Common myeloid progenitor, CD34-positive (primary cell): ENCODE measurements around the gene TCF12.
"Not testable (repeated sequence)": the region's sequence is repeated elsewhere in the genome, so short reads cannot be mapped to it uniquely, and the experiment has no call there.

Experiments used
- CTCF ChIA-PET: fragments of 350-600 bp; sonication (Branson Sonifier 250); formaldehyde crosslinking; loops from one replicate; lab custom pipeline; 2021; ENCODE audit warnings: antibody characterized with exemption; lab: Charles Lee
- POLR2A ChIA-PET: fragments of 350-600 bp; sonication (Branson Sonifier 250); formaldehyde crosslinking; loops from one replicate; lab custom pipeline; 2021; ENCODE audit warnings: antibody characterized with exemption; lab: Charles Lee
- DNase-seq, 3 donors: peaks; one replicate each; pipeline versions ENCODE4 v3.0.0 to v3.0.0-alpha.2; 2013
- H3K27ac ChIP-seq, 2 experiments: 1 replicate in 1 of 2; 2 replicates in 1 of 2; pipeline ENCODE4 v1.7.0; 2013; ENCODE audit warnings: inconsistent platforms in 2 of 2, low read length in 2 of 2, mild to moderate bottlenecking in 2 of 2, low read depth in 1 of 2, moderate library complexity in 1 of 2; ENCODE audit not compliant: severe bottlenecking in 2 of 2, insufficient read depth in 1 of 2, poor library complexity in 1 of 2
- H3K27me3 ChIP-seq, 5 experiments: replicated peaks in 2 of 5; 1 replicate in 3 of 5; 2 replicates in 2 of 5; pipeline versions ENCODE4 v1.6.1 to v1.7.0; 2013; ENCODE audit warnings: low read length in 4 of 5, mild to moderate bottlenecking in 2 of 5, moderate library complexity in 2 of 5, inconsistent platforms in 1 of 5; ENCODE audit not compliant: insufficient read depth in 5 of 5, control insufficient read depth in 4 of 5
- H3K36me3 ChIP-seq, 4 experiments: 1 replicate in 2 of 4; 2 replicates in 2 of 4; pipeline versions ENCODE4 v1.6.1 to v1.7.0; 2013; ENCODE audit warnings: low read length in 3 of 4, control low read depth in 1 of 4, mild to moderate bottlenecking in 1 of 4; ENCODE audit not compliant: control insufficient read depth in 4 of 4, insufficient read depth in 4 of 4
- H3K4me1 ChIP-seq, 4 experiments: 1 replicate in 3 of 4; 2 replicates in 1 of 4; pipeline versions ENCODE4 v1.6.1 to v1.7.1; 2013; ENCODE audit warnings: low read length in 3 of 4, mild to moderate bottlenecking in 3 of 4, control low read depth in 1 of 4, inconsistent platforms in 1 of 4, moderate library complexity in 1 of 4; ENCODE audit not compliant: control insufficient read depth in 4 of 4, insufficient read depth in 4 of 4; ENCODE audit errors: control extremely low read depth in 1 of 4
- H3K4me3 ChIP-seq, 7 experiments: 1 replicate in 4 of 7; 2 replicates in 3 of 7; pipeline versions ENCODE4 v1.5.1 to v1.7.0; 2013; ENCODE audit warnings: mild to moderate bottlenecking in 7 of 7, low read length in 6 of 7, moderate library complexity in 6 of 7, inconsistent platforms in 2 of 7, low read depth in 2 of 7, control low read depth in 1 of 7; ENCODE audit not compliant: insufficient read depth in 4 of 7, control insufficient read depth in 1 of 7; ENCODE audit errors: extremely low read depth in 1 of 7
- H3K9me3 ChIP-seq, 5 experiments: 1 replicate in 4 of 5; 2 replicates in 1 of 5; pipeline versions ENCODE4 v1.6.1 to v1.7.1; 2013; ENCODE audit warnings: low read length in 4 of 5, mild to moderate bottlenecking in 2 of 5, inconsistent platforms in 1 of 5, low read depth in 1 of 5, moderate library complexity in 1 of 5; ENCODE audit not compliant: control insufficient read depth in 4 of 5, insufficient read depth in 2 of 5; ENCODE audit errors: control extremely low read depth in 1 of 5
- WGBS: methylation state at CpG from one replicate; pipeline ENCODE4 v1.1.5; 2013; ENCODE audit not compliant: insufficient coverage; 5-methylcytosine and 5-hydroxymethylcytosine counted together

The TCF12 gene

DNA sequence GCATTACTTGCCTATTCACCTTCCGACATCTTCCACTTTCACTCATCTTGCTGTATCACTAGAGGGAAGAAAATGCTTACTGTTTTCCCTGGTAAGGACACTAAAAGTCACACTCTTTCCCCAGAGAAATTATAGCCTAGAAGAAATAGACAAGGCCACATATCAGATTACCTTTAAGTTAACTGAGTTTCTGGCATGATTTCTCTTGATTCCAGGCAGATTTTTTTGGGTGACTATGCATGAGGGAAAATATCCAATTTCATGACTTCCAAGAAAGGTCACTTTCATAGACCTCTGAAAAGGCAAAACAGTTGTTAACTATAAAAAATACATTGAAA is 30.3 kb downstream of the TCF12 start:
- POLR2A ChIA-PET = no interaction called here
- WGBS = 100% methylated on average over 1 of the region's 1 CpG
- CTCF ChIA-PET = no interaction called here

DNA sequence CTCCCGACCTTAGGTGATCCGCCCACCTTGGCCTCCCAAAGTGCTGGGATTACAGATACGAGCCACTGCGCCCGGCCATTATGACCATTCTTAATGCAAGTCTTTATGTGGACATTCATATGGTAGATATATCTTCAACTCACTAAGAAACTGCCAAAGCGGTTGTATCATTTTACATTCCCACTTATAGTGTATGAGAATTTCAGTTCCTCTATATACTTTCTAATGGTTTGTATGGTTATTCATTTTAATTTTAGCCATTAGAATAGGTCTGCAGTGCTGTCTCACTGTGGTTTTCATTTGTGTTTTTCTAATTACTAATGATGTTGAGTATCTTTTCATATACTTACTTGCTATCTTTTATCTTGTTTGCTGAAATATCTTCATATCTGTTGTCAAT is 32.5 kb downstream of the TCF12 start:
- peaks cover 0 to 19% (median under 1%) of the 10 kb centered on the region in 5 experiments for H3K9me3 ChIP-seq
- no peaks in the 10 kb centered on the region for H3K27me3 ChIP-seq
- ChIA-PET POLR2A (no interaction called here), CTCF (interaction anchor here (0.6 kb wide), 1 partner anchor 459 kb away, joined by 4 read pairs; no protein-coding TSS in a partner anchor)
- H3K27ac ChIP-seq = no peak overlapping the region
- no peak for DNase-seq
- H3K4me1 ChIP-seq = peaks cover 0 to 4% (median 2%) of the 10 kb centered on the region in 4 experiments
- WGBS = no CpG with 5 or more reads among the region's 6 CpGs
- H3K36me3 ChIP-seq = peaks cover 3 to 13% (median 6%) of the 10 kb centered on the region in 4 experiments
- H3K4me3 ChIP-seq = no peak overlapping the region

More for the DNA sequence above, 30.3 kb downstream of the TCF12 start:
- H3K27ac ChIP-seq = no peak overlapping the region
- H3K4me1 ChIP-seq = peaks cover 0 to 4% (median 2%) of the 10 kb centered on the region in 4 experiments
- H3K36me3 ChIP-seq = peaks cover 4 to 19% (median 6%) of the 10 kb centered on the region in 4 experiments
- H3K27me3 ChIP-seq = no peaks in the 10 kb centered on the region
- no peak overlapping the region for H3K4me3 ChIP-seq
- H3K9me3 ChIP-seq = peaks cover 2 to 23% (median 4%) of the 10 kb centered on the region in 5 experiments
- DNase-seq = no peak

DNA sequence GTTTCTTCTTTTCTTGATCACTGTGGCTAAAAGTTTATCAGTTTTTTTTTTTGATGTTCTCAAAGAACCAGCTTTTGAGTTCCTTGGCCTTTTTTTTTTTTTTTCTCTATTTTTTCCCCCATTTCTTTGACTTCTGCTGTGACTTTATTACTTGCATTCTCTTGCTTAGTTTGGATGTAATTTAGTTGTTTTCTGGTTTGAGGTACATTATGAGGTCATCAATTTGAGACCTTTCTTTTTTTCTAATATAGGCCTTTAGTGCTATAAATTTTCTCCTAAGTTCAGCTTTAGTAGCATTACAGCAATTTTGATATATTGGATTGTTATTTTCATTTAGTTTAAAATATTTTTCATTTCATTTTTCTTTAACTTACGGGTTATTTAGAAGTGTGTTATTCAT is 35.3 kb downstream of the TCF12 start:
- Histone ChIP-seq H3K27ac (no peak overlapping the region), H3K27me3 (no peaks in the 10 kb centered on the region), H3K36me3 (peaks cover 0 to 11% (median 6%) of the 10 kb centered on the region in 4 experiments), H3K4me1 (peaks cover 0 to 4% (median 1%) of the 10 kb centered on the region in 4 experiments), H3K4me3 (no peak overlapping the region), H3K9me3 (peaks cover 0 to 24% (median 3%) of the 10 kb centered on the region in 5 experiments)
- CTCF ChIA-PET = interaction anchor here (1.2 kb wide), 1 partner anchor 12 kb away, joined by 4 read pairs; no protein-coding TSS in a partner anchor
- POLR2A ChIA-PET = interaction anchor here (0.6 kb wide), 1 partner anchor 223 kb away, joined by 6 read pairs; no protein-coding TSS in a partner anchor
- WGBS = no CpG with 5 or more reads among the region's 1 CpG
- DNase-seq = no peak

DNA sequence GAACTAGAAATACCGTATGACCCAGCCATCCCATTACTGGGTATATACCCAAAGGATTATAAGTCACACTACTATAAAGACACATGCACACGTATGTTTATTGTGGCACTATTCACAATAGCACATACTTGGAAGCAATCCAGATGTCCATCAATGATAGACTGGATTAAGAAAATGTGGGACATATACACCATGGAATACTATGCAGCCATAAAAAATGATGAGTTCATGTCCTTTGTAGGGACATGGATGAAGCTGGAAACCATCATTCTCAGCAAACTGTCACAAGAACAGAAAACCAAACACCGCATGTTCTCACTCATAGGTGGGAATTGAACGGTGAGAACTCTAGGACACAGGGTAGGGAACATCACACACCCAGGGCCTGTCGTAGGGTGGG is 36.6 kb downstream of the TCF12 start:
- H3K27ac ChIP-seq, H3K4me3 ChIP-seq, CTCF ChIA-PET, DNase-seq, H3K4me1 ChIP-seq, H3K27me3 ChIP-seq, POLR2A ChIA-PET: not testable (repeated sequence)
- no CpG with 5 or more reads among the region's 5 CpGs for WGBS
- H3K36me3 ChIP-seq = peaks cover 0 to 11% (median 6%) of the 10 kb centered on the region in 4 experiments
- peaks cover 0 to 24% (median 3%) of the 10 kb centered on the region in 5 experiments for H3K9me3 ChIP-seq

DNA sequence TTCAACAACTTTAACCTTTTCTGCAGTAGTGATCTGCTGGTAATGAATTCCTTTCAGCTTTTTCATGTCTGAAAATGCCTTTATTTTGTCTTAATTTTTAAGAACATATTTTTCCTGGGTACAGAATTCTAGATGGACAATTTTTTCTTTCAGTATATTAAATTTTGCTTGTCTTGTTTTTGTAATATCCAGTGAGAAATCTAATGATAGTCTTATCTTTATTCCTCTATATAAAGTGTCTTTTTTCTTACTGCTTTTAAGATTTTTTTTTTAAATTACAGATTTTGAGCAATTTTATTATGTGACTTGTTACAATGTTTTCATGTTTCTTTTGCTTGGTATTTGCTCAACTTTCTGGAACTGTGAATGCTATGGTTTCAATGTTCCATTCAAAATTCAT is 38.1 kb downstream of the TCF12 start:
- ChIA-PET CTCF (no interaction called here), POLR2A (no interaction called here)
- H3K27ac ChIP-seq = no peak overlapping the region
- no peaks in the 10 kb centered on the region for H3K4me1 ChIP-seq
- peaks cover 0 to 9% (median 4%) of the 10 kb centered on the region in 4 experiments for H3K36me3 ChIP-seq
- H3K27me3 ChIP-seq = no peaks in the 10 kb centered on the region
- H3K4me3 ChIP-seq = no peak overlapping the region
- peaks cover 0 to 24% (median 3%) of the 10 kb centered on the region in 5 experiments for H3K9me3 ChIP-seq
- no peak for DNase-seq

DNA sequence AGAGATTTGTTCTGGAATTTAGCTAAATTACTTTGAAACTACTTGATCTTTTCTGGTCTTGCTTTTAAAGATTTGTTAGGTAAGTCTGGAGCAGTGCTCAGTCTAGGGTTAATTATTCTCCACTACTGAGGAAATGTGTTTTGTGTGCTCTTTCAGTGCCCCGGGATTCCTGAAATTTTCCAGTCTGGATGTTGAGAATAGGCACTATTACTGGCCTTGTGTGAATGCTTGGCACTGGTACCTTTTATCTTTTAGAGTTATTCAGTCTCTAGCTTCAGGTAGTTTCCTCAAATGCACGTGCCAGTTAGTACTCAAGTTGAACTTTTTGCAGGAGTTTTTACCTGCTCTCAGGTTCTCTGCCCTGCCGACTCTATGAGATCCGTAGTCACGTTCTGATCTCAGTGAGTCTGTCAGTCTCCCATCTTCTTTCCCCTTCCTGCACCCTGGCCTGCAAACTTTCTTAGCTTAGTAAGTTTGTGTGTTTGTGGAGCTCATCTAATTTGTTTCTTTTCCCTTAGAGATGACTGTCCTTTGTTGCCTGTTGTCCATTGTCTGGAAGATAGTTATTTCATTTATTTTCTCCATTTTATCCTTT is 39.5 kb downstream of the TCF12 start:
- CTCF ChIA-PET = interaction anchor here (0.8 to 1.2 kb wide), 2 partner anchors 8 to 17 kb away, joined by 3 to 4 read pairs; no protein-coding TSS in a partner anchor
- no peak overlapping the region for H3K27ac ChIP-seq
- H3K9me3 ChIP-seq = peaks cover 0 to 19% (median 3%) of the 10 kb centered on the region in 5 experiments
- 88% methylated on average over 2 of the region's 5 CpGs for WGBS
- no peaks in the 10 kb centered on the region for H3K4me1 ChIP-seq
- no peak overlapping the region for H3K4me3 ChIP-seq
- no peaks in the 10 kb centered on the region for H3K27me3 ChIP-seq
- H3K36me3 ChIP-seq = peaks cover 0 to 6% (median 2%) of the 10 kb centered on the region in 4 experiments
- DNase-seq = no peak
- POLR2A ChIA-PET = no interaction called here

DNA sequence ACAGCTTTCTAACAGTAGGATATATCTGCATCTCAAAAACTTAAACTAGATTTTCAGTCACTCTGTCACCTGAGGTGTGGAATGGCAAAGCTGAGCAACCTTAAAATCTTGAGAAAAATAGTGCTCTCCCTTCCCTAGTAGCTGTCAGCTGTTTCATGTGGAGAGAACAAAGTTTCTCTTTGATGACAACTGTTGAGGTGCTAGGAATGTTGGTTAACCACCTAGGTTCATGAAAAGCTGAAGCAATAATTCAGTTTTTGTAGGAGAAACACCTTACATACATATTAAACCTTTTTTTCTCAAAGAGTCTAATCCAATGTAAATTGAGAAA is 40.8 kb downstream of the TCF12 start:
- Histone ChIP-seq H3K27me3 (no peaks in the 10 kb centered on the region), H3K36me3 (peaks cover 0 to 6% (median 2%) of the 10 kb centered on the region in 4 experiments), H3K27ac (no peak overlapping the region), H3K4me3 (no peak overlapping the region), H3K4me1 (peaks cover 0 to 6% (median 0%) of the 10 kb centered on the region in 4 experiments), H3K9me3 (peaks cover 0 to 14% (median 3%) of the 10 kb centered on the region in 5 experiments)
- ChIA-PET CTCF (interaction anchor here (1.2 to 1.3 kb wide), 2 partner anchors 11 to 16 kb away, joined by 3 to 4 read pairs; no protein-coding TSS in a partner anchor), POLR2A (no interaction called here)
- DNase-seq = no peak
